Parathyroid adenoma (tissue), 2 donors: ENCODE data around the gene LAMC2.

ENCODE experiments used
- H2AFZ ChIP-seq: fragments of 300-600 bp; sonication (generic); one replicate; pipeline ENCODE4 v1.7.0; 2017; ENCODE audit warnings: antibody characterized with exemption, mild to moderate bottlenecking
- H3K27ac ChIP-seq: fragments of 300-600 bp; sonication (generic); one replicate; pipeline ENCODE4 v1.7.0; 2017
- H3K27me3 ChIP-seq: fragments of 300-600 bp; sonication (generic); one replicate; pipeline ENCODE4 v1.7.0; 2017; ENCODE audit warnings: low read length; ENCODE audit not compliant: control insufficient read depth, insufficient read depth
- H3K36me3 ChIP-seq: fragments of 300-600 bp; sonication (generic); one replicate; pipeline ENCODE4 v1.7.0; 2017; ENCODE audit warnings: low read length; ENCODE audit not compliant: control insufficient read depth, insufficient read depth
- H3K4me1 ChIP-seq: fragments of 300-600 bp; sonication (generic); one replicate; pipeline ENCODE4 v1.7.0; 2017; ENCODE audit warnings: control low read depth
- H3K4me2 ChIP-seq: fragments of 300-600 bp; sonication (generic); one replicate; pipeline ENCODE4 v1.7.0; 2017; ENCODE audit warnings: low read length
- H3K4me3 ChIP-seq: fragments of 300-600 bp; sonication (generic); one replicate; pipeline ENCODE4 v1.7.0; 2017; ENCODE audit warnings: low read depth, low read length
- H3K79me2 ChIP-seq: fragments of 300-600 bp; sonication (generic); one replicate; pipeline ENCODE4 v1.7.0; 2017; ENCODE audit warnings: control low read depth
- H3K9ac ChIP-seq: fragments of 300-600 bp; sonication (generic); one replicate; pipeline ENCODE4 v1.7.0; 2017; ENCODE audit warnings: mild to moderate bottlenecking
- H3K9me3 ChIP-seq: fragments of 300-600 bp; sonication (generic); one replicate; pipeline ENCODE4 v1.7.0; 2017; ENCODE audit warnings: low read length; ENCODE audit not compliant: control insufficient read depth
- TF ChIP-seq, protein P1 (sequence below): fragments of 300-600 bp; sonication (generic); IDR thresholded peaks from one replicate; pipeline ENCODE4 v1.7.0; 2017; ENCODE audit warnings: antibody characterized with exemption, mild to moderate bottlenecking
- donor health status: primary hyperparathyroidism.

LAMC2 gene

DNA sequence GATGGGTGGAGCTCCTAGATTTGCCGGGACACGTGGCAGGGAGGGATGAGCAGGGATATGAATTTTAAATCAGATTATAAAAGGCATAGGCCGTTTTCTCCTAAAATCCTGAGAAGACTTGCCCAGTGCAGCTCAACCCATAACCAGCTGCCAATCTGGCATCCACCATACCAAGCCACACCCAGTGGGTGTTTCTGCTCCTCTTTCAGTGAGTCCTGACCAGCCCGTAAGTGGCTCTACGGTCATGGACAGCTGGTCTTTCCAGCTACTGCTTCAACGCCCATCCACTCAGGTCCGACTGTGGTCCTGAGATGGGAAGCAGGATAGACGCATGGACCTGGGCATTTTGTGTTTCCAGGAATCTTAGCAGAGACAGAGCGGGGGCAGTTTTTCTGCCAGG is 107.2 kb downstream of the LAMC2 start:
- H3K4me3 ChIP-seq, result no peak overlapping the region
- no peak overlapping the region for H2AFZ ChIP-seq
- H3K27ac ChIP-seq, result no peak overlapping the region
- no peaks in the 10 kb centered on the region for H3K9me3 ChIP-seq
- H3K4me1 ChIP-seq, result no peaks in the 10 kb centered on the region
- H3K9ac ChIP-seq, result no peak overlapping the region
- no peak overlapping the region for H3K4me2 ChIP-seq
- H3K79me2 ChIP-seq, result no peaks in the 10 kb centered on the region
- TF ChIP-seq, protein P1, sequence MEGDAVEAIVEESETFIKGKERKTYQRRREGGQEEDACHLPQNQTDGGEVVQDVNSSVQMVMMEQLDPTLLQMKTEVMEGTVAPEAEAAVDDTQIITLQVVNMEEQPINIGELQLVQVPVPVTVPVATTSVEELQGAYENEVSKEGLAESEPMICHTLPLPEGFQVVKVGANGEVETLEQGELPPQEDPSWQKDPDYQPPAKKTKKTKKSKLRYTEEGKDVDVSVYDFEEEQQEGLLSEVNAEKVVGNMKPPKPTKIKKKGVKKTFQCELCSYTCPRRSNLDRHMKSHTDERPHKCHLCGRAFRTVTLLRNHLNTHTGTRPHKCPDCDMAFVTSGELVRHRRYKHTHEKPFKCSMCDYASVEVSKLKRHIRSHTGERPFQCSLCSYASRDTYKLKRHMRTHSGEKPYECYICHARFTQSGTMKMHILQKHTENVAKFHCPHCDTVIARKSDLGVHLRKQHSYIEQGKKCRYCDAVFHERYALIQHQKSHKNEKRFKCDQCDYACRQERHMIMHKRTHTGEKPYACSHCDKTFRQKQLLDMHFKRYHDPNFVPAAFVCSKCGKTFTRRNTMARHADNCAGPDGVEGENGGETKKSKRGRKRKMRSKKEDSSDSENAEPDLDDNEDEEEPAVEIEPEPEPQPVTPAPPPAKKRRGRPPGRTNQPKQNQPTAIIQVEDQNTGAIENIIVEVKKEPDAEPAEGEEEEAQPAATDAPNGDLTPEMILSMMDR, result no peak
- H3K27me3 ChIP-seq, result no peaks in the 10 kb centered on the region
- no peaks in the 10 kb centered on the region for H3K36me3 ChIP-seq

DNA sequence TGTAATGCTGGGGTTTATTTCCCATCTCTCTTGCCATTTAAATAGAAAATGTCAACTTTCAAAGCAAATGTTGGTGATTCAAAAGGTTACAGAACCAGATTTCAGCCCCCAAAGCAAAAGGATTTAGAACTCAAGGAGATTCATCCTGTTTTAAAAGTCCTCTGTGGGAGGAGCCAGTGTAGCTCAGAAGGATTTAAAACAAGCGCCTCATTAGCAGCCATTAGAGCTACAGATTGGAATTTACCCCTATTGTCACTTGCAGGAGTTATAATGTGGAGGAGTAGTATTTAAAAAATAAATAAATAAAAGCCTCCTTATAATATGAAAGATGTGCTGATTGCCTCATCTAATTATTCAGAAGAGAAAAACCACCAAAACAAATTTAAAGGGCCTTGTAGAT is 107.8 kb downstream of the LAMC2 start:
- TF ChIP-seq, protein P1, result no peak
- Histone ChIP-seq H3K9ac (no peak overlapping the region), H3K36me3 (no peaks in the 10 kb centered on the region), H3K4me1 (no peaks in the 10 kb centered on the region), H3K4me2 (no peak overlapping the region), H3K9me3 (no peaks in the 10 kb centered on the region), H2AFZ (no peak overlapping the region), H3K79me2 (no peaks in the 10 kb centered on the region), H3K27ac (no peak overlapping the region), H3K27me3 (no peaks in the 10 kb centered on the region), H3K4me3 (no peak overlapping the region)
